ENCODE results near the gene GOLGA6L4. TPM values are rescaled to one million over a fixed set of nuclear protein-coding genes. Genes with fewer than 3 reads are reported as not detected.
A peak's percentile ranks its signal among the peaks of the same experiment; 100 is the strongest.
"Not testable (repeated sequence)": the region's sequence is repeated elsewhere in the genome, so short reads cannot be mapped to it uniquely, and the experiment has no call there.

The GOLGA6L4 gene
- total RNA-seq, result 1 to 10 TPM; 2.9 to 3.0 TPM
- 0.95 TPM for polyA plus RNA-seq (2013, experiment 1 of 2)
- 3.5 TPM for polyA plus RNA-seq (2013, experiment 2 of 2)
- 0 to 0.57 (median 0.06) reads per million in 172 experiments for total RNA-seq

- H3K27ac Mint-ChIP-seq; H3K4me3 ChIP-seq (ENCODE audit: low read length); DNase-seq; H3K4me1 ChIP-seq (ENCODE audit: insufficient read depth, low read length); intact Hi-C loops (cut with DNase I, micrococcal nuclease); ATAC-seq (ENCODE audit: poor library complexity); H3K27me3 Mint-ChIP-seq; H3K36me3 Mint-ChIP-seq (ENCODE audit: low read depth); H3K27me3 ChIP-seq (ENCODE audit: control insufficient read depth in 1 of 2, insufficient read depth in 2 of 2, low read length in 2 of 2); H3K36me3 ChIP-seq (ENCODE audit: insufficient read depth, low read length); H3K9me3 ChIP-seq (ENCODE audit: control insufficient read depth in 1 of 2, insufficient read depth in 1 of 2, low read length in 2 of 2); H3K4me3 Mint-ChIP-seq; H3K4me1 Mint-ChIP-seq (ENCODE audit: low read depth); H3K9me3 Mint-ChIP-seq; POLR2A ChIA-PET; CTCF ChIA-PET; H3K27ac ChIP-seq (ENCODE audit: low read depth in 1 of 2, low read length in 2 of 2): not testable (repeated sequence)
These were observed at the start of gene GOLGA6L4 for GRCh38 chr15:84235573-84235972. Gene GOLGA6L4 (plus strand): TSS chr15:84235773. CDS start chr15:84235835, 62 bp downstream.

GRCh38 chr15:84192982-84193381 lies 42.6 kb upstream of the GOLGA6L4 start:
- ATAC-seq (ENCODE audit: poor library complexity); H3K4me3 Mint-ChIP-seq; POLR2A ChIA-PET; H3K36me3 ChIP-seq (ENCODE audit: insufficient read depth, low read length); H3K9me3 ChIP-seq (ENCODE audit: control insufficient read depth in 1 of 2, insufficient read depth in 1 of 2, low read length in 2 of 2); H3K4me1 Mint-ChIP-seq (ENCODE audit: low read depth); H3K27ac Mint-ChIP-seq; H3K27ac ChIP-seq (ENCODE audit: low read depth in 1 of 2, low read length in 2 of 2); H3K27me3 ChIP-seq (ENCODE audit: control insufficient read depth in 1 of 2, insufficient read depth in 2 of 2, low read length in 2 of 2); H3K36me3 Mint-ChIP-seq (ENCODE audit: low read depth); H3K4me3 ChIP-seq (ENCODE audit: low read length); H3K4me1 ChIP-seq (ENCODE audit: insufficient read depth, low read length); H3K27me3 Mint-ChIP-seq; intact Hi-C loops (cut with DNase I, micrococcal nuclease); H3K9me3 Mint-ChIP-seq; DNase-seq; CTCF ChIA-PET: not testable (repeated sequence)

GRCh38 chr15:84195603-84196002 lies 40.0 kb upstream of the GOLGA6L4 start:
- peak; percentile 83 for ATAC-seq (ENCODE audit: poor library complexity)
- H3K9me3 ChIP-seq (ENCODE audit: control insufficient read depth in 1 of 2, insufficient read depth in 1 of 2, low read length in 2 of 2); H3K4me3 ChIP-seq (ENCODE audit: low read length); H3K36me3 ChIP-seq (ENCODE audit: insufficient read depth, low read length); H3K4me1 ChIP-seq (ENCODE audit: insufficient read depth, low read length); intact Hi-C loops (cut with DNase I, micrococcal nuclease); POLR2A ChIA-PET; H3K27ac Mint-ChIP-seq; H3K36me3 Mint-ChIP-seq (ENCODE audit: low read depth); H3K9me3 Mint-ChIP-seq; H3K4me1 Mint-ChIP-seq (ENCODE audit: low read depth); DNase-seq; H3K27me3 ChIP-seq (ENCODE audit: control insufficient read depth in 1 of 2, insufficient read depth in 2 of 2, low read length in 2 of 2); H3K4me3 Mint-ChIP-seq; H3K27ac ChIP-seq (ENCODE audit: low read depth in 1 of 2, low read length in 2 of 2); H3K27me3 Mint-ChIP-seq; CTCF ChIA-PET: not testable (repeated sequence)

- H3K27ac Mint-ChIP-seq; ATAC-seq (ENCODE audit: poor library complexity); H3K9me3 Mint-ChIP-seq; DNase-seq; H3K27ac ChIP-seq (ENCODE audit: low read depth in 1 of 2, low read length in 2 of 2); H3K4me1 Mint-ChIP-seq (ENCODE audit: low read depth); H3K27me3 Mint-ChIP-seq; H3K4me1 ChIP-seq (ENCODE audit: insufficient read depth, low read length); H3K9me3 ChIP-seq (ENCODE audit: control insufficient read depth in 1 of 2, insufficient read depth in 1 of 2, low read length in 2 of 2); H3K4me3 ChIP-seq (ENCODE audit: low read length); H3K4me3 Mint-ChIP-seq; POLR2A ChIA-PET; H3K36me3 Mint-ChIP-seq (ENCODE audit: low read depth); CTCF ChIA-PET; H3K27me3 ChIP-seq (ENCODE audit: control insufficient read depth in 1 of 2, insufficient read depth in 2 of 2, low read length in 2 of 2); H3K36me3 ChIP-seq (ENCODE audit: insufficient read depth, low read length); intact Hi-C loops (cut with DNase I, micrococcal nuclease): not testable (repeated sequence)
These were observed 38.9 kb upstream of the GOLGA6L4 start for GRCh38 chr15:84196530-84197188.

- H3K27me3 ChIP-seq (ENCODE audit: control insufficient read depth in 1 of 2, insufficient read depth in 2 of 2, low read length in 2 of 2); H3K36me3 ChIP-seq (ENCODE audit: insufficient read depth, low read length); H3K4me3 Mint-ChIP-seq; ATAC-seq (ENCODE audit: poor library complexity); H3K36me3 Mint-ChIP-seq (ENCODE audit: low read depth); CTCF ChIA-PET; H3K27me3 Mint-ChIP-seq; intact Hi-C loops (cut with DNase I, micrococcal nuclease); H3K4me1 ChIP-seq (ENCODE audit: insufficient read depth, low read length); H3K4me3 ChIP-seq (ENCODE audit: low read length); H3K27ac ChIP-seq (ENCODE audit: low read depth in 1 of 2, low read length in 2 of 2); H3K4me1 Mint-ChIP-seq (ENCODE audit: low read depth); H3K9me3 ChIP-seq (ENCODE audit: control insufficient read depth in 1 of 2, insufficient read depth in 1 of 2, low read length in 2 of 2); POLR2A ChIA-PET; H3K27ac Mint-ChIP-seq; H3K9me3 Mint-ChIP-seq: not testable (repeated sequence)
- peak in 1 of 14 experiments; percentile 1 for DNase-seq
These were observed 35.7 kb upstream of the GOLGA6L4 start for GRCh38 chr15:84199865-84200264.

Measured in CD4-positive, alpha-beta T cell (primary cell).